ENCODE data around the gene HCN3.
"Not testable (repeated sequence)": the region's sequence is repeated elsewhere in the genome, so short reads cannot be mapped to it uniquely, and the experiment has no call there.

DNA sequence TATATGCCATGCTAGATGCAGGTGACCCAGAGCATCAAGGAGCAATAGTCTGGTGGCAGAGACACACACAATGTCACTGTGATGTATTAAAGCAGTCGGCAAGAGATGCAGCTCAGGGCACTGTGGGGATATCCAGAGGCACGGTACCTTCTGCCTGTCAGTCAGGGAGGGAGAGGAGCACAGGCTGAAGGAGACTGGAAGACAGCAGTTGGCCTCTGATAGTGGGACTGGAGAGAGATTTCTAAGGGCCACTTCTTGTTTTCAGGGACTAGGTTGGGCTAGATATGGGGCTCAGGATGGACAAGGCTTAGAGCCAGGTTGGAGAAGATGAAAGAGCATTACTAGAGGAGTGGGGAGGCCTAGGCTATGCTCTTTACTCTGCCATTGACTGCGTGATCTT is 46.0 kb upstream of the HCN3 start:
- TF ChIP-seq, protein P1, sequence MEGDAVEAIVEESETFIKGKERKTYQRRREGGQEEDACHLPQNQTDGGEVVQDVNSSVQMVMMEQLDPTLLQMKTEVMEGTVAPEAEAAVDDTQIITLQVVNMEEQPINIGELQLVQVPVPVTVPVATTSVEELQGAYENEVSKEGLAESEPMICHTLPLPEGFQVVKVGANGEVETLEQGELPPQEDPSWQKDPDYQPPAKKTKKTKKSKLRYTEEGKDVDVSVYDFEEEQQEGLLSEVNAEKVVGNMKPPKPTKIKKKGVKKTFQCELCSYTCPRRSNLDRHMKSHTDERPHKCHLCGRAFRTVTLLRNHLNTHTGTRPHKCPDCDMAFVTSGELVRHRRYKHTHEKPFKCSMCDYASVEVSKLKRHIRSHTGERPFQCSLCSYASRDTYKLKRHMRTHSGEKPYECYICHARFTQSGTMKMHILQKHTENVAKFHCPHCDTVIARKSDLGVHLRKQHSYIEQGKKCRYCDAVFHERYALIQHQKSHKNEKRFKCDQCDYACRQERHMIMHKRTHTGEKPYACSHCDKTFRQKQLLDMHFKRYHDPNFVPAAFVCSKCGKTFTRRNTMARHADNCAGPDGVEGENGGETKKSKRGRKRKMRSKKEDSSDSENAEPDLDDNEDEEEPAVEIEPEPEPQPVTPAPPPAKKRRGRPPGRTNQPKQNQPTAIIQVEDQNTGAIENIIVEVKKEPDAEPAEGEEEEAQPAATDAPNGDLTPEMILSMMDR (IDR thresholded peaks at IDR 0.05) = not testable (repeated sequence)
- not testable (repeated sequence) for TF ChIP-seq POLR2A, EP300 (IDR thresholded peaks at IDR 0.05)

Measured in tibial nerve (tissue), 4 donors.